ENCODE measurements around the gene SEC16B. TPM values are rescaled to one million over a fixed set of nuclear protein-coding genes. Genes with fewer than 3 reads are reported as not detected.

Gene SEC16B
- total RNA-seq, 2 donors from 2014 or later: 11.2 to 37.6 TPM

DNA sequence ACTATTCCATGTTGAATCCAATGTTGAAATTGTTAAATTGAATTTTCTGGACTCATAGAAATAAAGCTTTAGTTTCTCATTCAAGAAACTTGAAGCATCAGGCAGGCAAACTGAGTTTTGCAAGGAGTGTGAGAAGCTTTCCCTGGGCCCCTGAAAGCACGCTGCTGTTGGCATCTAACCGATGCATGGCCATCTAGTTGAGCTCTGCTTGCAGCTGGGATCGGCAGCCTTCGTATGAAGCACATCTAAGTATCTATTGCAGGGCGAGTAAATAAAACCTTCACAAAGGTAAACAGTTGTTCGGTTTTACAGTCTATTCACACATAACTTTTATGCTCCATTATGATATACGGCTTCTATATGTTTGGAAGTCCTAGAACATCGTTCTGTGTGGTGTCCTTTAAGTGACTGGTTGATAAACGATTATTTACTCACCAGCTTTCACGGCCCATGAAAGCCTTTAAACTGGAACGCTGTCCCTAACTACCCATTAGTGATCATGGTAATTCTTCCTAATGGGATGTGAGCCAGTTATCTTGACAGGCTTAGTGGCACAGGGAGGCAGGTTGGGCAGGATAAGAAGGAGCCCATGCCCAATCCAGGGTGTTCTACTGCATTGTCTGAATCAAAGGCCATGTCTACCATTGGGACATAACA, 71.7 kb downstream of the SEC16B start:
- Histone ChIP-seq H3K4me1 (peaks cover 8% of the 10 kb centered on the region), H3K27me3 (no peaks in the 10 kb centered on the region), H3K4me3 (no peak overlapping the region), H3K36me3 (replicated peaks in 1 of 2; ENCODE audit: insufficient read depth in 1 of 2, low read depth in 2 of 2) (no peaks in the 10 kb centered on the region), H3K27ac (peak overlapping the region in 1 of 4 donors; percentile 15), H3K9me3 (no peaks in the 10 kb centered on the region)
- intact Hi-C loops (cut with DNase I): no loop called here
- ATAC-seq: no peak
- TF ChIP-seq, protein P1, sequence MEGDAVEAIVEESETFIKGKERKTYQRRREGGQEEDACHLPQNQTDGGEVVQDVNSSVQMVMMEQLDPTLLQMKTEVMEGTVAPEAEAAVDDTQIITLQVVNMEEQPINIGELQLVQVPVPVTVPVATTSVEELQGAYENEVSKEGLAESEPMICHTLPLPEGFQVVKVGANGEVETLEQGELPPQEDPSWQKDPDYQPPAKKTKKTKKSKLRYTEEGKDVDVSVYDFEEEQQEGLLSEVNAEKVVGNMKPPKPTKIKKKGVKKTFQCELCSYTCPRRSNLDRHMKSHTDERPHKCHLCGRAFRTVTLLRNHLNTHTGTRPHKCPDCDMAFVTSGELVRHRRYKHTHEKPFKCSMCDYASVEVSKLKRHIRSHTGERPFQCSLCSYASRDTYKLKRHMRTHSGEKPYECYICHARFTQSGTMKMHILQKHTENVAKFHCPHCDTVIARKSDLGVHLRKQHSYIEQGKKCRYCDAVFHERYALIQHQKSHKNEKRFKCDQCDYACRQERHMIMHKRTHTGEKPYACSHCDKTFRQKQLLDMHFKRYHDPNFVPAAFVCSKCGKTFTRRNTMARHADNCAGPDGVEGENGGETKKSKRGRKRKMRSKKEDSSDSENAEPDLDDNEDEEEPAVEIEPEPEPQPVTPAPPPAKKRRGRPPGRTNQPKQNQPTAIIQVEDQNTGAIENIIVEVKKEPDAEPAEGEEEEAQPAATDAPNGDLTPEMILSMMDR (IDR thresholded peaks at IDR 0.05): no peak
- no peak for TF ChIP-seq POLR2A (IDR thresholded peaks at IDR 0.05)
- no peak for DNase-seq
- WGBS, 2 donors: 65 to 69% methylated on average over 11 of the region's 11 CpGs

DNA sequence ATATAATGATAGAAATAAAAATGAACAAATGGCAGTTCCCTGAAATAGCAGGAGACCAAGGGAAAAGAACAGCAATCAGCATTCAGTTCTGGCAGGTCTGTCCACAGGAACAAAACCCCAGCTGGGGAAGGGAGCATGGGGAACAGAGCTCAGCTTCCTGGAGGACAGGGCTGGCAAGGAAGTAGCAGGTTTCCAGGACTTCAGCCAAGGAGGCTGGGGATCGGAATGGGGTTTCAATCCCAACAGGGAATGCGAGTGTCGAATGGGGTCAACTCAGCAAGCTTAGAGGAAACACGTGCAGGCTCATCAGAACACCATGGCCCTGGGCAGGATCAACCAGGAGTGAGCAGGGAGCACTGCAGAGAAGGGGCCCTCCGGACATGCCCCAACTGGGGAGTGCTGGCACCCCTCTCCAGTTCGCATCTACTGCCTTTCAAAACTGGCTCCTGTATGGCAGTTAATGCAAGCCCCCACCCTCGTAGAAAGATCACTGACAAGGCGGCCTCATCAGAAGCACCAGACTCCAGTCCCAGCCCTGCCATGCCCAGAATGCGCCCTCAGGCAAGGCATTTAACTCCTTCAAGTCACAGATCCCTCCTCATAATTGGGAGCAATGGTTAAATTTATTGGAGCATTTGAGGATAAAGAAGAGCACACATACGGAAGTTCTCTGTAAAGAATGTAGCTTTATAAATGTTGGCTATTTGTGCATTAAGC, 72.4 kb downstream of the SEC16B start:
- no peak overlapping the region for H3K27ac ChIP-seq
- DNase-seq (no peak), ATAC-seq (no peak)
- no peaks in the 10 kb centered on the region for H3K27me3 ChIP-seq
- H3K4me3 ChIP-seq: no peak overlapping the region
- intact Hi-C loops (cut with DNase I): no loop called here
- no peaks in the 10 kb centered on the region for H3K36me3 ChIP-seq (replicated peaks in 1 of 2; ENCODE audit: insufficient read depth in 1 of 2, low read depth in 2 of 2)
- TF ChIP-seq, protein P1 (IDR thresholded peaks at IDR 0.05): no peak
- TF ChIP-seq POLR2A (IDR thresholded peaks at IDR 0.05): no peak
- 79 to 81% methylated on average over 9 to 10 of the region's 10 CpGs for WGBS, 2 donors
- H3K4me1 ChIP-seq: peaks cover 8% of the 10 kb centered on the region
- no peaks in the 10 kb centered on the region for H3K9me3 ChIP-seq

Small RNA genes lying within 50 kb of the gene (small RNA-seq; reads per million reads assigned to genes)
- gene AL359075.1: not detected

Other genes with a start within 250 kb of the SEC16B start
- gene RASAL2, start 124.0 kb upstream of the SEC16B start, total RNA-seq: 10 to 100 TPM in 1 of 2 donors, 1 to 10 TPM in 1; 9.9 to 20.4 TPM